ENCODE measurements around the gene RYR3.

RYR3 gene

DNA sequence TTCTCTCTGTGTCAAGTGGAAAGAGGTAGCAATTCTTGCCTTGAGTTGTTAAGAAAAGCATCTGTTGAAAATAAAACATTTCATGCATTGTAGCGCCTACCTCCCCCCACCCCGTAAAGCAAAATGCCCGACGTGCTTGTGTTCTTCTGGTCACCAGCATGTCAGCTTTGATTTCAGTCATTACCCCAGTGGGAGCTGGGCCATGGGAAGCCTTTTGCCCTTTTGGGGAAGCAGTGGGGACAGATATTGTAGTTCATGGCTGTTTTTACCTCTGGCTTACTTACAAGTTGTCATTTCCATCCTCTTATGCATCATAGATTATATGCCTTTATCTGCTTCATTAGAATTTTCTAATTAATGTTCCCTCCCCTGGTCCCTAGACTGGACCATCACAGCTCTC, 328.7 kb downstream of the RYR3 start:
- ChIA-PET CTCF (no interaction called here), POLR2A (no interaction called here)
- TF ChIP-seq, protein P1, sequence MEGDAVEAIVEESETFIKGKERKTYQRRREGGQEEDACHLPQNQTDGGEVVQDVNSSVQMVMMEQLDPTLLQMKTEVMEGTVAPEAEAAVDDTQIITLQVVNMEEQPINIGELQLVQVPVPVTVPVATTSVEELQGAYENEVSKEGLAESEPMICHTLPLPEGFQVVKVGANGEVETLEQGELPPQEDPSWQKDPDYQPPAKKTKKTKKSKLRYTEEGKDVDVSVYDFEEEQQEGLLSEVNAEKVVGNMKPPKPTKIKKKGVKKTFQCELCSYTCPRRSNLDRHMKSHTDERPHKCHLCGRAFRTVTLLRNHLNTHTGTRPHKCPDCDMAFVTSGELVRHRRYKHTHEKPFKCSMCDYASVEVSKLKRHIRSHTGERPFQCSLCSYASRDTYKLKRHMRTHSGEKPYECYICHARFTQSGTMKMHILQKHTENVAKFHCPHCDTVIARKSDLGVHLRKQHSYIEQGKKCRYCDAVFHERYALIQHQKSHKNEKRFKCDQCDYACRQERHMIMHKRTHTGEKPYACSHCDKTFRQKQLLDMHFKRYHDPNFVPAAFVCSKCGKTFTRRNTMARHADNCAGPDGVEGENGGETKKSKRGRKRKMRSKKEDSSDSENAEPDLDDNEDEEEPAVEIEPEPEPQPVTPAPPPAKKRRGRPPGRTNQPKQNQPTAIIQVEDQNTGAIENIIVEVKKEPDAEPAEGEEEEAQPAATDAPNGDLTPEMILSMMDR (IDR thresholded peaks at IDR 0.05; ENCODE audit: insufficient read depth, low read length, missing control alignments): no peak
- no peak for DNase-seq (ENCODE audit: low read depth, low spot score)
- no peak overlapping the region for H3K4me3 ChIP-seq (ENCODE audit: low read depth, low read length)

DNA sequence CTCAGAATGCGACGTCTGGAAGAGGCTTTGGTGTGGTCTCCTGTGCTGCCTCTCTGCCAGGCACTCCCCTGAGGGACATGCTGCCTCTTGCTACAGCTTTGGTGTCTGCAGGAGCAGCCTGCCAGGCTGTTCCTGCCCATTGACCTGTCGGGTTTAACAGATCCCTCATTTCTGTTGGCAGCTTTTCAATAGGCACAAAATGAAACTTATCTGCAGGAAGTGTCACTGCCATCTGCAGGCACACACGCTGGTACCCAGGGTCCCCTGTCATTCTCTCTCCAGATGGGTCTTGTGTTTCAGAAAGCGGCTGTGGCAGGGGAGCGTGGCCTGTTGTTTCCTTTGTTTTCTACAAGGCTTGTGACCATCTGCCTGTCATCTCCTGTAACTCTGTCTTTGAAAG, 329.2 kb downstream of the RYR3 start:
- POLR2A ChIA-PET: no interaction called here
- TF ChIP-seq, protein P1 (IDR thresholded peaks at IDR 0.05; ENCODE audit: insufficient read depth, low read length, missing control alignments): no peak
- CTCF ChIA-PET: no interaction called here
- no peak for DNase-seq (ENCODE audit: low read depth, low spot score)
- H3K4me3 ChIP-seq (ENCODE audit: low read depth, low read length): no peak overlapping the region

DNA sequence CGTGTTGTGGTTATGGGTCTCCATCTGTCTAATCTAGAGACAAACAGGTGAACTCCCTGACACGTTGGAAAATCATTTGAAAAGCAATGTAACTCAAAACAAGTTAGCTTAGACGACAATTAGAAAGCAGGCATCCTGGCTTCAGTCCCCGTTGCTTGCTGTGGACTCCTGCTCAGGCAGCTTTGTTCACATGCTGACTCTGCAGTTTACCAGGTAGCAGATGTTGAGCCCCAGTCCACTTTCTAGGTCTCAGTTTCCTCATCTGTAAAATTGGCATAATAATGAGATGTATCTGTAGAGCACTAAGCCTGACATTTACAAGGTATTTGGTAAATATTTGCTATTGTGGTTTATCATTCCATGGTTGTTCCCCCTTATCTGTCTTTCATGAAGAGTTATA, 330.3 kb downstream of the RYR3 start:
- CTCF ChIA-PET: interaction anchor here (1.9 kb wide), 1 partner anchor 60 kb away, joined by 6 read pairs; no protein-coding TSS in a partner anchor
- DNase-seq (ENCODE audit: low read depth, low spot score): no peak
- TF ChIP-seq, protein P1 (IDR thresholded peaks at IDR 0.05; ENCODE audit: insufficient read depth, low read length, missing control alignments): no peak
- POLR2A ChIA-PET: no interaction called here
- no peak overlapping the region for H3K4me3 ChIP-seq (ENCODE audit: low read depth, low read length)

DNA sequence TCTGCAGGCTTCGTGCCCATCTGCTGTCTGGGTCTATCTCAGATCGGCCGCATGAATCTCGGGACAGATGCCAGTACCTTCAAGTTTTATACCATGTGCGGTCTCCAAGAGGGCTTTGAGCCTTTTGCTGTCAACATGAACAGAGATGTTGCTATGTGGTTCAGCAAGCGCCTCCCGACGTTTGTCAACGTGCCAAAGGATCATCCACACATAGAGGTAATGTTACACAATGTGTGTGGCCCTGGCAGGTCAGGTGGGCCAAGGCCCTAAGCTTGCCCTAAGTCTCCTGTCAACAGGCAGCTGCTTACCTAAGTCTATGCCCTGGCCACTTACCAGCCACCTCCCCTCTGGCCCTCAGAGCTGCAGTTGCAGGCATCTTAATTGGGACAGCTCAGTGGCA, 333.5 kb downstream of the RYR3 start:
- TF ChIP-seq, protein P1 (IDR thresholded peaks at IDR 0.05; ENCODE audit: insufficient read depth, low read length, missing control alignments): no peak
- POLR2A ChIA-PET: no interaction called here

DNA sequence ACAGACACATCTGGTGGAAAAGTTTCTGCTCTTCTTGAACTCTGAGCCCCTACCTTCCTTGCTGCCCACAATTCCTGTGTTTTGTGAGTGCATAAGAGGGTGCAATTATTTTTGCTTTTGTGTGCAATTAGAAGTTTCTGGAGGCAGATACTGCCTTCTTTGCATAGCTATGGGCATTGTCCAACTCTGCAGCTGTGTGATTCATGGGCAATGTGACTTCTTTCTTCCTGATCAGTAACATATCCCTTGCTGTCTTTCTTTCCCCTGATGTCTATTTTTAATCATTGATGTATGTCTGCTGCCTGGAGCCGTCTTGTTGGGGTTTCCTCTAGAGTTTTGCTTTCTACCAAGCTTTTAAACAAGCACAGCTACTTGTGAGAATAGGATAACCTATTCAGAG, 336.0 kb downstream of the RYR3 start:
- TF ChIP-seq, protein P1 (IDR thresholded peaks at IDR 0.05; ENCODE audit: insufficient read depth, low read length, missing control alignments): no peak
- ChIA-PET POLR2A (no interaction called here), CTCF (interaction anchor here (1.3 kb wide), 1 partner anchor 17 kb away, joined by 3 read pairs; no protein-coding TSS in a partner anchor)
- DNase-seq (ENCODE audit: low read depth, low spot score): no peak
- no peak overlapping the region for H3K4me3 ChIP-seq (ENCODE audit: low read depth, low read length)

More for the DNA sequence above, 333.5 kb downstream of the RYR3 start:
- no peak overlapping the region for H3K4me3 ChIP-seq (ENCODE audit: low read depth, low read length)
- DNase-seq (ENCODE audit: low read depth, low spot score): no peak
- CTCF ChIA-PET: no interaction called here

- H3K4me3 ChIP-seq (ENCODE audit: low read depth, low read length): no peak overlapping the region
- TF ChIP-seq, protein P1 (IDR thresholded peaks at IDR 0.05; ENCODE audit: insufficient read depth, low read length, missing control alignments): no peak
- DNase-seq (ENCODE audit: low read depth, low spot score): no peak
- POLR2A ChIA-PET: no interaction called here
- CTCF ChIA-PET: no interaction called here
Measured at GRCh38 chr15:33649217-33649933, 338.6 kb downstream of the RYR3 start.
